HuH-7 (cell line): ENCODE measurements around the gene HMGA1.

Source experiments
- DNase-seq: peaks from one replicate; pipeline ENCODE4 v3.0.0; 2011; ENCODE audit warnings: low spot score

The HMGA1 gene

GRCh38 chr6:34292954-34293353 lies 56.3 kb downstream of the HMGA1 start:
- DNase-seq = no peak

DNA sequence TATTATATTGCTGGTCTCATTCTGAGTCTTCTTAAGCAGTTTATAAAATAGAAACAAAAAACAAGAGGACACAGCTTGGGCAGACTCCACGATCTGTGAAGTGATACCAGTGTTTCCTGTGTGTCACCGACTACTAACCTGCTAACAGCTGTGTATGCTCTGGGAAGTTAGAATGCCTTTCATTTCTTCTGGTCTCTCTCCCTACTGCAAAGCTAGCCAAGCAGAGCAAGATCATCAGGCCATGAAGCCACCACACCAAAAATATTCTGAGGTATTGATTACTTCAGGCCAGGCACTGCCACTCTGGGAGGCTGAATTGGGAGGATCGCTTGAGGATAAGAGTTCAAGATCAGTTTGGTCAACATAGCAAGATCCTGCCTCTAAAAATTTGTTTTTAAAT lies 59.0 kb downstream of the HMGA1 start:
- DNase-seq = no peak
